Mesothelial cell of epicardium (in vitro differentiated cells): ENCODE data around the gene SIDT2. TPM values are rescaled to one million over a fixed set of nuclear protein-coding genes. Genes with fewer than 3 reads are reported as not detected.

ENCODE experiments used
- DNase-seq, 2 experiments: peaks; one replicate each; pipeline ENCODE4 v3.0.0; 2021; ENCODE audit warnings: low spot score in 2 of 2; ENCODE audit not compliant: unreplicated experiment in 2 of 2
- H3K27ac Mint-ChIP-seq: 2 replicates; pipeline ENCODE4 v1.8.0; 2021; ENCODE audit warnings: mixed read lengths
- H3K27me3 Mint-ChIP-seq: 2 replicates; pipeline ENCODE4 v1.8.0; 2021; ENCODE audit warnings: low read depth, mixed read lengths
- H3K36me3 Mint-ChIP-seq: 2 replicates; pipeline ENCODE4 v1.8.0; 2021; ENCODE audit warnings: mixed read lengths
- H3K4me1 Mint-ChIP-seq: 2 replicates; pipeline ENCODE4 v1.8.0; 2021; ENCODE audit warnings: mixed read lengths
- H3K4me3 Mint-ChIP-seq: 2 replicates; pipeline ENCODE4 v1.8.0; 2021; ENCODE audit warnings: mild to moderate bottlenecking, moderate library complexity, mixed read lengths
- H3K9me3 Mint-ChIP-seq: 2 replicates; pipeline ENCODE4 v1.8.0; 2021; ENCODE audit warnings: mixed read lengths
- CTCF ChIP-seq: fragments of 200-600 bp; sonication (generic); IDR thresholded peaks from one replicate; pipeline ENCODE4 v1.5.0; 2021; ENCODE audit warnings: antibody characterized with exemption; ENCODE audit not compliant: unreplicated experiment
- total RNA-seq: library from RNA; stranded (reverse); gene quantifications from 3 replicates; pipeline ENCODE4 v1.2.1, GENCODE V29; 2021

SIDT2 gene
- total RNA-seq, 1 donor from 2014 or later, result 41.7 TPM

GRCh38 chr11:117223741-117224689 is 45.5 kb downstream of the SIDT2 start:
- Mint-ChIP-seq H3K4me1 (peaks cover 7% of the 10 kb centered on the region), H3K36me3 (peaks cover 14% of the 10 kb centered on the region), H3K9me3 (no peaks in the 10 kb centered on the region), H3K27me3 (no peaks in the 10 kb centered on the region), H3K4me3 (no peak overlapping the region), H3K27ac (no peak overlapping the region)
- TF ChIP-seq CTCF, result no peak
- DNase-seq, result no peak

- Mint-ChIP-seq H3K27me3 (no peaks in the 10 kb centered on the region), H3K4me3 (no peak overlapping the region), H3K9me3 (no peaks in the 10 kb centered on the region), H3K27ac (no peak overlapping the region), H3K4me1 (peaks cover 12% of the 10 kb centered on the region), H3K36me3 (peaks cover 7% of the 10 kb centered on the region)
- TF ChIP-seq CTCF, result no peak
- DNase-seq, result no peak
Observed at GRCh38 chr11:117225553-117226170, 47.1 kb downstream of the SIDT2 start.

GRCh38 chr11:117226388-117227385 is 48.1 kb downstream of the SIDT2 start:
- Mint-ChIP-seq H3K4me3 (no peak overlapping the region), H3K27me3 (no peaks in the 10 kb centered on the region), H3K9me3 (no peaks in the 10 kb centered on the region), H3K27ac (no peak overlapping the region), H3K36me3 (peaks cover 7% of the 10 kb centered on the region), H3K4me1 (peaks cover 23% of the 10 kb centered on the region)
- no peak for DNase-seq
- TF ChIP-seq CTCF, result peak; percentile 73

- DNase-seq, result no peak
- Mint-ChIP-seq H3K9me3 (no peaks in the 10 kb centered on the region), H3K27ac (no peak overlapping the region), H3K36me3 (peaks cover 7% of the 10 kb centered on the region), H3K27me3 (no peaks in the 10 kb centered on the region), H3K4me1 (peaks cover 20% of the 10 kb centered on the region), H3K4me3 (no peak overlapping the region)
- TF ChIP-seq CTCF, result no peak
Observed at GRCh38 chr11:117228091-117228490, 49.5 kb downstream of the SIDT2 start.

- no peak overlapping the region for H3K4me3 Mint-ChIP-seq
- H3K27ac Mint-ChIP-seq, result no peak overlapping the region
- H3K27me3 Mint-ChIP-seq, result no peaks in the 10 kb centered on the region
- H3K4me1 Mint-ChIP-seq, result peaks cover 32% of the 10 kb centered on the region
- H3K36me3 Mint-ChIP-seq, result peaks cover 7% of the 10 kb centered on the region
- DNase-seq, result no peak
- no peaks in the 10 kb centered on the region for H3K9me3 Mint-ChIP-seq
- no peak for TF ChIP-seq CTCF
Observed at GRCh38 chr11:117229411-117229810, 50.9 kb downstream of the SIDT2 start.
